Trophoblast cell (in vitro differentiated cells and primary cell): ENCODE data around the gene ACOX1.
"Not testable (repeated sequence)": the region's sequence is repeated elsewhere in the genome, so short reads cannot be mapped to it uniquely, and the experiment has no call there.

Source experiments
- DNase-seq, 2 donors: peaks; one replicate each; pipeline ENCODE4 v3.0.0-alpha.2; 2016
- H2AFZ ChIP-seq: 2 replicates; pipeline ENCODE4 v1.6.1; 2013; ENCODE audit warnings: low read length, moderate library complexity, mild to moderate bottlenecking; ENCODE audit not compliant: insufficient read depth, poor library complexity
- H2AK5ac ChIP-seq: 2 replicates; pipeline ENCODE4 v1.6.1; 2013; ENCODE audit warnings: mild to moderate bottlenecking, low read length
- H2BK120ac ChIP-seq: 2 replicates; pipeline ENCODE4 v1.6.1; 2013; ENCODE audit warnings: low read length, mild to moderate bottlenecking, moderate library complexity; ENCODE audit not compliant: insufficient read depth, poor library complexity
- H2BK12ac ChIP-seq: 2 replicates; pipeline ENCODE4 v1.6.1; 2013; ENCODE audit warnings: mild to moderate bottlenecking, low read length, moderate library complexity
- H2BK5ac ChIP-seq: 2 replicates; pipeline ENCODE4 v1.6.1; 2013; ENCODE audit warnings: low read length, low read depth, moderate library complexity, mild to moderate bottlenecking; ENCODE audit not compliant: poor library complexity
- H3K14ac ChIP-seq: 2 replicates; pipeline ENCODE4 v1.6.1; 2013; ENCODE audit warnings: mild to moderate bottlenecking, low read length
- H3K18ac ChIP-seq: 2 replicates; pipeline ENCODE4 v1.6.1; 2013; ENCODE audit warnings: mild to moderate bottlenecking, low read length
- H3K23ac ChIP-seq: 2 replicates; pipeline ENCODE4 v1.6.1; 2013; ENCODE audit warnings: low read length
- H3K27ac ChIP-seq: 2 replicates; pipeline ENCODE4 v1.5.1; 2013; ENCODE audit warnings: low read depth, mild to moderate bottlenecking, inconsistent platforms, low read length, moderate library complexity
- H3K27me3 ChIP-seq: 2 replicates; pipeline ENCODE4 v1.6.1; 2013; ENCODE audit warnings: inconsistent platforms, mild to moderate bottlenecking, low read length, moderate library complexity; ENCODE audit not compliant: insufficient read depth
- H3K36me3 ChIP-seq, 2 experiments: 1 replicate in 1 of 2; 2 replicates in 1 of 2; pipeline ENCODE4 v1.6.1; 2013; ENCODE audit warnings: low read length in 2 of 2, mild to moderate bottlenecking in 2 of 2, moderate library complexity in 1 of 2; ENCODE audit not compliant: insufficient read depth in 2 of 2, control insufficient read depth in 1 of 2
- H3K4ac ChIP-seq: 2 replicates; pipeline ENCODE4 v1.6.1; 2013; ENCODE audit warnings: low read depth, mild to moderate bottlenecking, low read length, moderate library complexity
- H3K4me1 ChIP-seq, 2 experiments: 1 replicate in 1 of 2; 2 replicates in 1 of 2; pipeline ENCODE4 v1.6.1; 2013; ENCODE audit warnings: low read length in 2 of 2, mild to moderate bottlenecking in 2 of 2, moderate library complexity in 1 of 2; ENCODE audit not compliant: insufficient read depth in 2 of 2, control insufficient read depth in 1 of 2
- H3K4me2 ChIP-seq: 2 replicates; pipeline ENCODE4 v1.6.1; 2013; ENCODE audit warnings: inconsistent platforms, mild to moderate bottlenecking, low read length, moderate library complexity
- H3K4me3 ChIP-seq: 2 replicates; pipeline ENCODE4 v1.5.1; 2013; ENCODE audit warnings: mild to moderate bottlenecking, low read depth, low read length, inconsistent platforms
- H3K79me1 ChIP-seq: one replicate; pipeline ENCODE4 v1.6.1; 2013; ENCODE audit warnings: low read length
- H3K79me2 ChIP-seq: 2 replicates; pipeline ENCODE4 v1.6.1; 2013; ENCODE audit warnings: low read length, mild to moderate bottlenecking; ENCODE audit not compliant: control insufficient read depth, insufficient read depth, poor library complexity
- H3K9ac ChIP-seq: 2 replicates; pipeline ENCODE4 v1.6.1; 2013; ENCODE audit warnings: mild to moderate bottlenecking, low read length
- H3K9me3 ChIP-seq: 2 replicates; pipeline ENCODE4 v1.6.1; 2013; ENCODE audit warnings: low read depth, mild to moderate bottlenecking, control low read depth, inconsistent platforms, low read length; ENCODE audit not compliant: insufficient read depth
- H4K12ac ChIP-seq: 2 replicates; pipeline ENCODE4 v1.6.1; 2013; ENCODE audit warnings: low read depth, mild to moderate bottlenecking, low read length, moderate library complexity
- H4K8ac ChIP-seq: 2 replicates; pipeline ENCODE4 v1.6.1; 2013; ENCODE audit warnings: low read depth, mild to moderate bottlenecking, low read length, moderate library complexity
- H4K91ac ChIP-seq: one replicate; pipeline ENCODE4 v1.6.1; 2013; ENCODE audit warnings: low read depth, mild to moderate bottlenecking, low read length, moderate library complexity
- WGBS: extraction: QIAGEN DNeasy Blood & Tissue Kit; methylation state at CpG from one replicate; pipeline ENCODE4 v1.1.7; 2013; ENCODE audit warnings: missing lambda C conversion rate; ENCODE audit not compliant: insufficient read length, insufficient coverage; ENCODE audit errors: extremely low coverage; 5-methylcytosine and 5-hydroxymethylcytosine counted together

ACOX1 gene

DNA sequence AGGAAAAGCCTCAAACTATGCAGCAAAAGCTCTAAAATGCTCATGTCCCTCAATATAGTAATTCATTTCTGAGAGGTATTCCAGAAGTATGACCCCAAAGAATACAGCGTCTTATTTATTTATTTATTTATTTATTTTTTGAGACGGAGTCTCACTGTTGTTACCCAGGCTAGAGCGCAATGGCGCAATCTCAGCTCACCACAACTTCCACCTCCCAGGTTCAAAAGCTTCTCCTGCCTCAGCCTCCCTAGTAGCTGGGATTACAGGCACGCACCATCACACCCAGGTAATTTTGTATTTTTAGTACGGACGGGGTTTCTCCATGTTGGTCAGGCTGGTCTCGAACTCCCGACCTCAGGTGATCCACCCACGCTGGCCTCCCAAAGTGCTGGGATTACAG lies 9.9 kb downstream of the ACOX1 start:
- not testable (repeated sequence) for DNase-seq, H4K8ac ChIP-seq, H3K79me1 ChIP-seq, H3K4me1 ChIP-seq, H3K23ac ChIP-seq, H3K18ac ChIP-seq, H3K27ac ChIP-seq, H3K9ac ChIP-seq, H2BK5ac ChIP-seq, H3K4me2 ChIP-seq, H2BK12ac ChIP-seq, H4K91ac ChIP-seq, H3K27me3 ChIP-seq, H3K79me2 ChIP-seq, H3K4ac ChIP-seq, H3K9me3 ChIP-seq, H4K12ac ChIP-seq, H3K4me3 ChIP-seq, H3K14ac ChIP-seq, H2AFZ ChIP-seq, H2AK5ac ChIP-seq, H2BK120ac ChIP-seq
- no CpG with 5 or more reads among the region's 10 CpGs for WGBS
- peaks cover 15 to 22% of the 10 kb centered on the region in 2 experiments for H3K36me3 ChIP-seq

DNA sequence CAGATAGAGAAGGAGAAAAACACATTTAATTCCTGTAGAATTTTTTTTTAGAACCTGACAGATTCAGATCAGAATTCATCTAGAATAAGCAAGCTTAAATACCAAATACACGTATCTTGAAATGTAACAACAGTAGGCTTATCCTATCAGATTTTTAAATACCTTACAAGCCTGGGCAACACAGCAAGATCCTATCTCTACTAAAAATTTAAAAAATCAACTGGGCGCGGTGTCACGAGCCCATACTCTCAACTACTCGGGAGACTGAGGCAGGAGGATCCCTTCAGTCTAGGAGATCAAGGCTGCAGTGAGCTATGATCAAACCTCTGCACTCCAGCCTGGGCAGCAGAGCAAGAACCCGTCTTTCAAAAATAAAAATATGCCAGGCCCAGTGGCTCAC lies 13.5 kb downstream of the ACOX1 start:
- H2AK5ac ChIP-seq, result no peak overlapping the region
- H3K79me1 ChIP-seq, result no peaks in the 10 kb centered on the region
- H4K91ac ChIP-seq, result no peak overlapping the region
- no peaks in the 10 kb centered on the region for H3K79me2 ChIP-seq
- no peak overlapping the region for H3K27ac ChIP-seq
- DNase-seq, result peak; percentile 64 to 84
- no peak overlapping the region for H3K14ac ChIP-seq
- no peaks in the 10 kb centered on the region for H3K9me3 ChIP-seq
- peak overlapping the region; percentile 52 for H3K4ac ChIP-seq
- no peak overlapping the region for H2BK5ac ChIP-seq
- no peaks in the 10 kb centered on the region for H3K27me3 ChIP-seq
- H3K9ac ChIP-seq, result no peak overlapping the region
- no peak overlapping the region for H2BK120ac ChIP-seq
- H3K4me2 ChIP-seq, result no peak overlapping the region
- H2BK12ac ChIP-seq, result no peak overlapping the region
- no peak overlapping the region for H4K12ac ChIP-seq
- H3K36me3 ChIP-seq, result peaks cover 5 to 15% of the 10 kb centered on the region in 2 experiments
- no peak overlapping the region for H3K4me3 ChIP-seq
- no CpG with 5 or more reads among the region's 6 CpGs for WGBS
- no peak overlapping the region for H4K8ac ChIP-seq
- no peak overlapping the region for H3K23ac ChIP-seq
- H2AFZ ChIP-seq, result no peak overlapping the region
- no peaks in the 10 kb centered on the region for H3K4me1 ChIP-seq
- H3K18ac ChIP-seq, result no peak overlapping the region

DNA sequence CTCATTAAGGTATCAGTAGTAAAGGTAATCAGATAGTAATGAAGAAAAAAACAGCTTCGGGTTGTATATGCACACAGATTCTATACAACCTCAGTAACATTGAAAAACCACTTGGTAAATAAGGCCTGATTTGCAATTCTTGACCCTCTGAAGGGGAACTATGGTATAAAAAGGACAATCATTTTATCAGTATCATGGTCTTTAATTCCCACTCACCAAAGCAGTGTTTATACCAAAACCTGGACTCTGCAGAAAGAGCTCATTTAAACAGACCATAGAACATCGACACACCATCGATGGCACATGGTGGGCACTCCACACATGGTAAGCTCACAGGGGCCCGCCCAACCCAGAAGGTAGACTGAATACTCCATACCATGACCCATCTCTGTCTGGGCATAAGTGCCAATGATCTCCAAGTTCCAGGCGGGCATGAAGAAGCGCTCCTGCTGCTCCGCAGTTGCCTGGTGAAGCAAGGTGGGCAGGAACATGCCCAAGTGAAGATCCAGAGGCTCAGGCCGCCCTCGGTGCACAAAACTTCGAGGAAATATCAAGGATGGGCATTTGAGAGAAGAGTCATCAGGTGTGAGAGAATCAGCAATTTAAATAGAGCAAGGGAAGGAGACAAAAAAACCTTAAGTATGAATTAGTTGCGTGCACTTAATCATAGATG lies 19.0 kb downstream of the ACOX1 start:
- no CpG with 5 or more reads among the region's 11 CpGs for WGBS
- H3K4me3 ChIP-seq, result no peak overlapping the region
- no peak overlapping the region for H2AFZ ChIP-seq
- no peak overlapping the region for H3K23ac ChIP-seq
- no peak overlapping the region for H3K14ac ChIP-seq
- H3K4ac ChIP-seq, result no peak overlapping the region
- H2BK12ac ChIP-seq, result no peak overlapping the region
- H3K79me1 ChIP-seq, result no peaks in the 10 kb centered on the region
- DNase-seq, result no peak
- H4K12ac ChIP-seq, result no peak overlapping the region
- H3K18ac ChIP-seq, result no peak overlapping the region
- no peak overlapping the region for H2BK120ac ChIP-seq
- H3K9ac ChIP-seq, result no peak overlapping the region
- H3K4me1 ChIP-seq, result no peaks in the 10 kb centered on the region
- no peaks in the 10 kb centered on the region for H3K27me3 ChIP-seq
- no peak overlapping the region for H3K4me2 ChIP-seq
- H2AK5ac ChIP-seq, result no peak overlapping the region
- H4K8ac ChIP-seq, result no peak overlapping the region
- H3K9me3 ChIP-seq, result no peaks in the 10 kb centered on the region
- no peaks in the 10 kb centered on the region for H3K79me2 ChIP-seq
- H3K36me3 ChIP-seq, result peaks cover 17 to 20% of the 10 kb centered on the region in 2 experiments
- no peak overlapping the region for H4K91ac ChIP-seq
- no peak overlapping the region for H2BK5ac ChIP-seq
- no peak overlapping the region for H3K27ac ChIP-seq

DNA sequence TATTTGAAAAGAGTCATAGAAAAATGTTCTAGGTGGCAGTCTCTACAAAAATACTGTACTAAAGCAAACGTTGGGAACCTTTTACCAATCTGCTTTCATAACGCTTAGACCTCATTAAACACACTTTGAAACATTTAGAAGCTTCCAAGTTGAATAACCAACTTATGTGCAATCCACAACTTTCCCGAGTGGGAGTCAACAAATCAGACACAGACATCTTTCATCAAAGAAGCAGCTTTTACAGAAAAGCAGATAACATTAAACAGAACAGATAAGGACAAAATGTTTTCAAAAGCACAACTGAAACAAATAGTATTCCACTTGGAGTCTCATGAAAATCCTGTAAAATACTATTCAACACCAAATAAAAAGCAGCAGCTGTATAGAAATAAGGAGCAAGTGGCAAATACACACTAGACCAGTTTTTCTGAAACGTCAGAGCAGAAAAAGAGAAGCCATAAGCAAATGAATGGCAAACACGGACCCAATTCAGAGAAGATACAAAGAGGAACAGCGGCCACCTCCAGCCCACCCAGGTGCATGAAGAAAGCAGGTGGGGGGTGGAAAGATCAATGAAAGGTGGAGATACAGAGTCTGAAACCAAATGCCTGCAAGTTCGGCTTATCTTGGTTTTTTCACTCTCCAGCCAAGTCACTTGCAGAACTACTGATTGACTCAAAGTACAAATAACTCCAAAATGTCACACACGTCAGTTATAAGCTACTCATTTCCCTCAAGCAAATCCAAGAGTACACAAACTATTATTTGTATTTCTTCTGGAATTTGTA lies 19.7 kb downstream of the ACOX1 start:
- Histone ChIP-seq H3K18ac (no peak overlapping the region), H4K91ac (no peak overlapping the region), H3K36me3 (peaks cover 22 to 25% of the 10 kb centered on the region in 2 experiments), H3K14ac (no peak overlapping the region), H2AK5ac (no peak overlapping the region), H3K23ac (no peak overlapping the region), H2BK12ac (no peak overlapping the region), H3K9me3 (no peaks in the 10 kb centered on the region), H2AFZ (no peak overlapping the region), H3K27ac (no peak overlapping the region), H4K12ac (no peak overlapping the region), H3K4ac (no peak overlapping the region), H2BK5ac (no peak overlapping the region), H3K4me2 (no peak overlapping the region), H3K9ac (no peak overlapping the region), H3K4me3 (no peak overlapping the region), H3K27me3 (no peaks in the 10 kb centered on the region), H3K79me2 (no peaks in the 10 kb centered on the region), H2BK120ac (no peak overlapping the region), H4K8ac (no peak overlapping the region), H3K4me1 (no peaks in the 10 kb centered on the region), H3K79me1 (no peaks in the 10 kb centered on the region)
- no peak for DNase-seq
- WGBS, result no CpG with 5 or more reads among the region's 8 CpGs
